Measurements from ENCODE around the gene CDH4. TPM values are rescaled to one million over a fixed set of nuclear protein-coding genes. Genes with fewer than 3 reads are reported as not detected.

The CDH4 gene
- total RNA-seq, 1 experiment from 2014 or later, result 5.3 TPM

- TF ChIP-seq ZBTB43 (CRISPR knock-in tag; IDR thresholded peaks at IDR 0.05), result no peak
- TF ChIP-seq RELA (CRISPR knock-in tag; IDR thresholded peaks at IDR 0.05; ENCODE audit: borderline replicate concordance), result no peak
Observed at GRCh38 chr20:61748376-61748775, 496.3 kb downstream of the CDH4 start (continued).

- ChIA-PET CTCF (no interaction called here), POLR2A (no interaction called here)
- Mint-ChIP-seq H3K4me1 (peaks cover 16% of the 10 kb centered on the region), H3K27me3 (ENCODE audit: low read depth) (peaks cover 10% of the 10 kb centered on the region), H3K27ac (no peak overlapping the region), H3K36me3 (peaks cover 12% of the 10 kb centered on the region), H3K4me3 (no peak overlapping the region), H3K9me3 (peaks cover 22% of the 10 kb centered on the region)
- DNase-seq (ENCODE audit: low spot score) (no peak), ATAC-seq (no peak)
- TF ChIP-seq AFF4 (CRISPR knock-in tag; IDR thresholded peaks at IDR 0.05; ENCODE audit: borderline replicate concordance) (no peak), ZNF121 (CRISPR knock-in tag; IDR thresholded peaks at IDR 0.05) (peak; percentile 34; the same call in 1 of the 2 replicates)
Observed at GRCh38 chr20:61749406-61750075, 497.5 kb downstream of the CDH4 start.

- peaks cover 10% of the 10 kb centered on the region for H3K27me3 Mint-ChIP-seq (ENCODE audit: low read depth)
- H3K36me3 Mint-ChIP-seq, result peaks cover 12% of the 10 kb centered on the region
- peaks cover 16% of the 10 kb centered on the region for H3K4me1 Mint-ChIP-seq
- TF ChIP-seq FOXK1 (CRISPR knock-in tag; IDR thresholded peaks at IDR 0.05) (no peak), FOXP4 (CRISPR knock-in tag; IDR thresholded peaks at IDR 0.05) (no peak), GRHL2 (CRISPR knock-in tag; IDR thresholded peaks at IDR 0.05; ENCODE audit: insufficient replicate concordance, severe bottlenecking) (no peak), SMAD3 (CRISPR knock-in tag; IDR thresholded peaks at IDR 0.05; ENCODE audit: borderline replicate concordance) (no peak), ZNF416 (CRISPR knock-in tag; IDR thresholded peaks at IDR 0.05) (no peak), STAT6 (CRISPR knock-in tag; conservative IDR thresholded peaks at IDR 0.05; ENCODE audit: low read depth) (no peak)
- H3K9me3 Mint-ChIP-seq, result peaks cover 22% of the 10 kb centered on the region
- H3K27ac Mint-ChIP-seq, result no peak overlapping the region
- H3K4me3 Mint-ChIP-seq, result no peak overlapping the region
- no peak for DNase-seq (ENCODE audit: low spot score)
- ATAC-seq, result no peak
- ChIA-PET POLR2A (no interaction called here), CTCF (no interaction called here)
Observed at GRCh38 chr20:61750093-61750492, 498.0 kb downstream of the CDH4 start.
